HEK293T (cell line): ENCODE measurements around the gene CREG1.

Experiments
- CTCF ChIA-PET: fragments of 350-600 bp; formaldehyde crosslinking; extraction: SDS; loops from one replicate; lab custom pipeline; 2021; ENCODE audit warnings: antibody characterized with exemption, inconsistent platforms; lab: Yijun Ruan, JAX
- POLR2A ChIA-PET: fragments of 350-600 bp; formaldehyde crosslinking; extraction: SDS; loops from one replicate; lab custom pipeline; 2020; ENCODE audit warnings: antibody characterized with exemption, inconsistent platforms; lab: Yijun Ruan, JAX
- DNase-seq: peaks from one replicate; pipeline ENCODE4 v3.0.0; 2012; ENCODE audit warnings: mixed read lengths; ENCODE audit errors: extremely low spot score
- ARNT ChIP-seq: fragments of 450-650 bp; IDR thresholded peaks from 2 replicates; pipeline ENCODE4 v1.6.1; 2017; ENCODE audit warnings: mild to moderate bottlenecking
- BHLHE40 ChIP-seq: fragments of 450-650 bp; IDR thresholded peaks from 2 replicates; pipeline ENCODE4 v1.6.1; 2016; ENCODE audit warnings: mild to moderate bottlenecking, moderate library complexity, borderline replicate concordance
- CTBP1 ChIP-seq: fragments of 450-650 bp; IDR thresholded peaks from 2 replicates; pipeline ENCODE4 v1.6.1; 2016; ENCODE audit warnings: borderline replicate concordance
- ELF4 ChIP-seq: fragments of 450-650 bp; IDR thresholded peaks from 2 replicates; pipeline ENCODE4 v1.6.1; 2017; ENCODE audit warnings: antibody characterized with exemption
- FOXA1 ChIP-seq: fragments of 450-650 bp; IDR thresholded peaks from 2 replicates; pipeline ENCODE4 v1.6.1; 2016; ENCODE audit warnings: mild to moderate bottlenecking
- FOXK2 ChIP-seq: fragments of 450-650 bp; IDR thresholded peaks from 2 replicates; pipeline ENCODE4 v1.6.1; 2016; ENCODE audit warnings: mild to moderate bottlenecking
- FOXM1 ChIP-seq: fragments of 450-650 bp; IDR thresholded peaks from 2 replicates; pipeline ENCODE4 v1.6.1; 2017; ENCODE audit warnings: mild to moderate bottlenecking, borderline replicate concordance
- HDGF ChIP-seq: fragments of 450-650 bp; IDR thresholded peaks from 2 replicates; pipeline ENCODE4 v1.6.1; 2017; ENCODE audit warnings: antibody characterized with exemption, borderline replicate concordance
- L3MBTL2 ChIP-seq: fragments of 450-650 bp; conservative IDR thresholded peaks from 2 replicates; pipeline ENCODE4 v1.6.1; 2016; ENCODE audit warnings: mild to moderate bottlenecking
- LEF1 ChIP-seq: fragments of 450-650 bp; IDR thresholded peaks from 2 replicates; pipeline ENCODE4 v1.6.1; 2017; ENCODE audit warnings: mild to moderate bottlenecking, borderline replicate concordance
- NFRKB ChIP-seq: fragments of 450-650 bp; IDR thresholded peaks from 2 replicates; pipeline ENCODE4 v1.6.1; 2016; ENCODE audit warnings: mild to moderate bottlenecking, moderate library complexity
- PKNOX1 ChIP-seq: fragments of 450-650 bp; IDR thresholded peaks from 2 replicates; pipeline ENCODE4 v1.6.1; 2016
- SP1 ChIP-seq: fragments of 450-650 bp; IDR thresholded peaks from 2 replicates; pipeline ENCODE4 v1.6.1; 2017
- SUZ12 ChIP-seq: fragments of 450-650 bp; IDR thresholded peaks from 2 replicates; pipeline ENCODE4 v1.6.1; 2016; ENCODE audit warnings: mild to moderate bottlenecking
- TARDBP ChIP-seq: fragments of 450-650 bp; IDR thresholded peaks from 2 replicates; pipeline ENCODE4 v1.6.1; 2016
- ZNF384 ChIP-seq: fragments of 450-650 bp; IDR thresholded peaks from 2 replicates; pipeline ENCODE4 v1.6.1; 2016

The CREG1 gene

DNA sequence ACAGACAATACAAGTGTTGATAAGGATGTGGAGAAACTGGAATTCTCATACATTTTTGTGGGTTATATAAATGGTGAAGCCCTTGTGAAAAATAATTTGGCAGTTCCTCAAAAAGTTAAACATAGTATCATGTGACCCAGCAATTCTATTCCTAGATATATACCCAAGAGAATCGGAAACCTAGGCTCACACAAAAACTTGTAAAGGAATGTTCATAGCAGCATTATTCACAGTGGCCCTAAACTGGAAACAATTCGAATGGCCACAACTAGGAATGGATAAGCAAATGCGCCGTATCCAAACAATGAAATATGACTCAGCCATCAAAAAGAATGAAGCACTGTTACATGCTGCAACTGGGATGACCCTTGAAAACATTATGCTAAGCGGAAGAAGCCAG lies 31.3 kb downstream of the CREG1 start:
- no peak for DNase-seq
- TF ChIP-seq SUZ12, result no peak
- TF ChIP-seq ELF4, result no peak
- TF ChIP-seq L3MBTL2, result no peak
- TF ChIP-seq BHLHE40, result no peak
- no peak for TF ChIP-seq CTBP1
- TF ChIP-seq TARDBP, result no peak
- TF ChIP-seq ARNT, result no peak
- TF ChIP-seq ZNF384, result no peak
- ChIA-PET POLR2A (no interaction called here), CTCF (no interaction called here)

DNA sequence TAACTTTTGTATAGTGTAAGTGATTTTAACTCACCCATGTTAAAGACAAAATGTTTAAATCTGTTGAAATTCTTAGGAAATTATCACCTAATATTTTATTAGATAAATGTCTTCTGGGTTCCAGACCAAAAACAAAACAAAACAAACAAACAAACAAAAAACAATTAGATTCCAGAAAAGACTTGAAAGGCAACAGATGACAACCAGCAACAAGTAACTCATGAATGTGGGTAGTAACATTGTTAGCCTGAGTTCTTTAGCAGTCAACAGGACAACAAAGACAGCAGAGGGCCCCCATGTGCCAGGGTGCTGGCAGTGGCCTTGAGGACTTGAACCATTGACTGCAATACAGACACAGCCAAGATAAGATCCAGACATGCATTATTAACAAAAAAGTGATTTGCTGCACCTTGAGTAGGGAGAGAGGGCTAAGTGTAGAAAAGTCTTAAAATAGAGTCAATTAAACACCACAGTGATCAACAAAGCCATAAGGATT lies 32.8 kb downstream of the CREG1 start:
- DNase-seq, result no peak
- no peak for TF ChIP-seq ARNT
- no peak for TF ChIP-seq ZNF384
- no peak for TF ChIP-seq FOXM1
- no peak for TF ChIP-seq SUZ12
- TF ChIP-seq L3MBTL2, result no peak
- no peak for TF ChIP-seq SP1
- TF ChIP-seq TARDBP, result no peak
- no peak for TF ChIP-seq FOXK2
- TF ChIP-seq HDGF, result no peak
- TF ChIP-seq BHLHE40, result no peak
- TF ChIP-seq CTBP1, result no peak
- no peak for TF ChIP-seq NFRKB
- no peak for TF ChIP-seq ELF4
- no peak for TF ChIP-seq LEF1
- no peak for TF ChIP-seq FOXA1
- TF ChIP-seq PKNOX1, result no peak
- CTCF ChIA-PET, result no interaction called here
- POLR2A ChIA-PET, result no interaction called here

DNA sequence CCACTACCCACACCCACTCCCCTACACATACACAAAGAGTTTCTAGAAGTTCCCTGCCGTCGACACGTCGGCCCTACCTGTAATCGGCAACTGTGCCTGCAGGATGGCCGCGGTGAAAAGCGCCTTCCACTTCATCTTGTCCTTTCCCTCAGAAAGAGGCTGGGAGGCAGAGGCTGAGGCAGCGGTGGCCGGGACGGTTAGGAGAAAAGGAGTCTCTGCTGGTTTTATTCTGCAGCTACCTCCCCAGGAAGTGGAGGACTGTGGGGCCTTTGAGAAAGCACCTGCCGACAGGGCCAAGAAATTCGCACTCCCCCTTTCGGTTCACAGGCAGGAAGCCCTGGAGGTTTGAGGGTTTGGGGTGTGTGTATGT lies 35.2 kb downstream of the CREG1 start, which contains the start of gene CD247:
TSS of gene CD247 (minus strand) at position 199 of the 370 bp plus-strand sequence. CDS start at position 135, 64 bp downstream.
- CTCF ChIA-PET, result no interaction called here
- TF ChIP-seq SUZ12 (no peak), CTBP1 (no peak), ZNF384 (no peak), SP1 (no peak), L3MBTL2 (no peak), ARNT (no peak)
- no peak for DNase-seq
- POLR2A ChIA-PET, result no interaction called here

- DNase-seq, result no peak
- TF ChIP-seq ARNT (no peak), L3MBTL2 (no peak), FOXA1 (no peak), LEF1 (no peak), NFRKB (no peak), SP1 (no peak), BHLHE40 (no peak), FOXM1 (no peak), TARDBP (no peak), PKNOX1 (no peak), ZNF384 (no peak)
- ChIA-PET CTCF (no interaction called here), POLR2A (interaction anchor here (1.5 kb wide), 1 partner anchor 297 kb away, joined by 4 read pairs; the partner anchor contains the start of gene POU2F1)
Observed at GRCh38 chr1:167517535-167518330, 35.8 kb downstream of the CREG1 start.

DNA sequence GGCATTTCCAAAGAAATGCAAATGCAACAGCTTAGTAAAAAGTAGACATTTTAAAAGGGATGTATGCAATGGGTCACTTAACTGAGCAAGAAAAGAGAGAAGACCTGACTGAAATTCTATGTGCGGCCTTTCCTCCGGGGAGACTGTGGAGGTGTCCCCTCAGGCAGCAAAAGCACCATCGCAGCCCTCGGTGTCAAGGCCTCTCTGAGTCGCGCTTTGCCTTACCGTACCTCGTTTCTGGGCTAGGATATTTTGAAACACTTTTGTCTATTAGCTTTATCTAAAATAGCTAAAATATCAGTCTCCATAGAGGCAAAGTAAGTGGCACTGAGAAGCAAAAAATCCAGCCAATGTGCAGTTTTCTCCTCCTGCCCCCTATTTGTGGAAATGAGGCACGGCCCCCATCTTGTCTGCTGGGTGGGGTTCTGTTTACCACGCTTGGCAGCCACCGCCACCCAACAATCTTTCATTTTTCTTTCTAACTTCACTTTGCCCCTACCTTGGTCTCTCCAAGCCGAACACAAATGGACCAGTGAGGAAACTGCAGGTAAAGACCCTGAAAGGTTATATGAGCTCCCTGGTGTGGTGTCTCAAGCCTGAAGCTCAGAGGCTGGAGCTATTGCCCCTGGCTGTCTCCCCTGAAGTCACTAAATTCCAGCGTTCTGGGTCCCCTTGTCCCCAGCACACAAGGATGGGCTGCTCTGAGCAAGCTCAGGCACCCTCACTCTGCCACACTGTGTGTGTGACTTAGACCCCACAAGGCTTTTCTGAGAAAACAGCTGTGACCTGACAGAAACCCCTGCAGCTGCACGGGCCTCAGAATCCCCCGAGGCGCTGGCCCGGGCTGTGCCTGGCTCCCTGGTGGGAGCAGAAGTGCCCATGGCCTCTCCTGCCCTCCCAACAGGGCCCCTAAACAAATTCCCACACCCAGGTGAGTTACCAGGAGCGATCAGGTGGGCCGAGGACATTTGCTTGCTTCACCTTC lies 36.9 kb downstream of the CREG1 start:
- TF ChIP-seq TARDBP (no peak), LEF1 (no peak), ARNT (no peak), PKNOX1 (no peak), HDGF (no peak), CTBP1 (no peak), NFRKB (no peak), FOXK2 (no peak), SUZ12 (no peak), FOXM1 (no peak), ELF4 (no peak)
- ChIA-PET CTCF (interaction anchor here (0.7 kb wide), 1 partner anchor 148 kb away, joined by 3 read pairs; no protein-coding TSS in a partner anchor), POLR2A (interaction anchor here (1.5 kb wide), 1 partner anchor 296 kb away, joined by 4 read pairs; the partner anchor contains the start of gene POU2F1)
- no peak for DNase-seq
